ENCODE results near the gene FAM107A.

DNA sequence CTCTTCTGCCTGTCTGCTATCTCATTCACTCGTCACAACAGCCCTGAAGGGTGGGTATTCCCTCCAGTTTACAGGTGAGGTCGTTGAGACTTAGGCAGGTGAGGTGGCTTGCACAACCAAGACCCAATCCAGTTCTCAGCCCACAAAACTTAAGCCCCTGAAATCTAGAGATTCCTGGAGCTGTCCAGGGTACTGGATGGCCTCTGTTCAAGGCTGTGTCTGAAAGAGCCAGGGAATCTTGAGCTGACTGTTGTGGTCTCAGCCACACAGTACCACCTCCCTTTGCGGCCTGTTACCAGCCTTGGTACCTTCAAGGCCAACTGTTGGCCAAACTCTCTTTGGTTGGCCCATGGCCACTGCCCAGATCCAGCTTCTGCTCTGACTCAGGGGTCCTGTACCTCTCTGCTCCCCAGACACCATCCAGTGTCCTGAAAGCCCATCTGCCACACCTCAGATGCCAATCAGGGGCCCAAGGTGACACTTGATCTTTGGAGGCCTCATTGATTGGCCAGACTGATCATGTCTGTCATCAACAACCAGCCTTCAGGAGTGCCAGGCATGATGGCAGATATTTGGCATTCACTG, 10.9 kb upstream of the FAM107A start:
- TF ChIP-seq, protein P1, sequence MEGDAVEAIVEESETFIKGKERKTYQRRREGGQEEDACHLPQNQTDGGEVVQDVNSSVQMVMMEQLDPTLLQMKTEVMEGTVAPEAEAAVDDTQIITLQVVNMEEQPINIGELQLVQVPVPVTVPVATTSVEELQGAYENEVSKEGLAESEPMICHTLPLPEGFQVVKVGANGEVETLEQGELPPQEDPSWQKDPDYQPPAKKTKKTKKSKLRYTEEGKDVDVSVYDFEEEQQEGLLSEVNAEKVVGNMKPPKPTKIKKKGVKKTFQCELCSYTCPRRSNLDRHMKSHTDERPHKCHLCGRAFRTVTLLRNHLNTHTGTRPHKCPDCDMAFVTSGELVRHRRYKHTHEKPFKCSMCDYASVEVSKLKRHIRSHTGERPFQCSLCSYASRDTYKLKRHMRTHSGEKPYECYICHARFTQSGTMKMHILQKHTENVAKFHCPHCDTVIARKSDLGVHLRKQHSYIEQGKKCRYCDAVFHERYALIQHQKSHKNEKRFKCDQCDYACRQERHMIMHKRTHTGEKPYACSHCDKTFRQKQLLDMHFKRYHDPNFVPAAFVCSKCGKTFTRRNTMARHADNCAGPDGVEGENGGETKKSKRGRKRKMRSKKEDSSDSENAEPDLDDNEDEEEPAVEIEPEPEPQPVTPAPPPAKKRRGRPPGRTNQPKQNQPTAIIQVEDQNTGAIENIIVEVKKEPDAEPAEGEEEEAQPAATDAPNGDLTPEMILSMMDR (IDR thresholded peaks at IDR 0.05), result no peak
- no peak for TF ChIP-seq POLR2A (IDR thresholded peaks at IDR 0.05; ENCODE audit: low read depth)
- no peak for TF ChIP-seq POLR2AphosphoS5 (IDR thresholded peaks at IDR 0.05)

All from esophagus muscularis mucosa (tissue), 3 donors.